ENCODE results near the gene CPSF3.
A peak's percentile ranks its signal among the peaks of the same experiment; 100 is the strongest.

The CPSF3 gene

DNA sequence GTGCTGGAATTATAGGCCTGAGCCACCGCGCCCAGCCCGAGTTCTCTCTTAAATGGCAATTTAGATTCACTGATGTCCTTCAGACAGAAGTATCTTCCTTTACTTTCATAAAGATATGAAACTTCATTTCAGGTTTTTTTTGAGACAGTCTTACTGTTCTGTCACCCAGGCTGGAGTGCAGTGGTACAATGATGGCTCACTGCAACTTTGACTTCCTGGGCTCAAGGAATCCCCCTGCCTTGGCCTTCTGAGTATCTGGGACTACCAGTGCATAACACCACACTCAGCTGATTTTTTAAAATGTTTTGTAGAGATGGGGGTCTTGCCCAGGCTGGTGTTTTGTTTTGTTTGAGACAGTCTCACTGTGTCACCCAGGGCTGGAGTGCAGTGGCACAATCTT lies 13.3 kb upstream of the CPSF3 start:
- no peak overlapping the region for H3K4me3 ChIP-seq (ENCODE audit: low read depth, low read length)
- no peak overlapping the region for H3K9ac ChIP-seq (ENCODE audit: low read depth, low read length)
- H3K27me3 ChIP-seq (ENCODE audit: control insufficient read depth, insufficient read depth, low read length), result no peaks in the 10 kb centered on the region
- peaks cover 9% of the 10 kb centered on the region; the same call in 1 of the 2 replicates for H3K36me3 ChIP-seq (ENCODE audit: control insufficient read depth, insufficient read depth, low read length)
- no peak overlapping the region for H3K27ac ChIP-seq (ENCODE audit: low read depth, low read length)
- H3K4me1 ChIP-seq (ENCODE audit: control insufficient read depth, insufficient read depth, low read length), result no peaks in the 10 kb centered on the region
- no peaks in the 10 kb centered on the region for H3K9me3 ChIP-seq (ENCODE audit: control insufficient read depth, insufficient read depth, low read length)

DNA sequence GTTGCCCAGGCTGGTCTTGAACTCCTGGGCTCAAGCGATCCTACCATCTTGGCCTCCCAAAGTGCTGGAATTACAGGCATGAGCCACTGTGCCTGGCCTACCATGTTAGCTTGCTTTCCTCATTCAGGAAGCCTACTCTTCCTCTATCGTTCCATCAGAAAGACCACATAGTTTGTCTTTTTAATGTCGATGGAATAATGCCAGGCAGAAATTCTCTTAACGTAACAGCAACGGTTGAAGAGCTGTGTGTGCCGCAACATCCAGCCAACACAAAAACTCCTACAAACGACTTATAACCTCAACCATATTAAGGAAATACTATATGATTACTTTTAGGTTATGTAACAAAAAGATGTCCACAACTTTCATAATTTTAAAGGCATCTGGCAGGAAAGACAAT lies 10.7 kb upstream of the CPSF3 start:
- peaks cover 10% of the 10 kb centered on the region; the same call in 1 of the 2 replicates for H3K36me3 ChIP-seq (ENCODE audit: control insufficient read depth, insufficient read depth, low read length)
- no peaks in the 10 kb centered on the region for H3K9me3 ChIP-seq (ENCODE audit: control insufficient read depth, insufficient read depth, low read length)
- H3K4me3 ChIP-seq (ENCODE audit: low read depth, low read length), result no peak overlapping the region
- no peaks in the 10 kb centered on the region for H3K27me3 ChIP-seq (ENCODE audit: control insufficient read depth, insufficient read depth, low read length)
- no peak overlapping the region for H3K9ac ChIP-seq (ENCODE audit: low read depth, low read length)
- H3K27ac ChIP-seq (ENCODE audit: low read depth, low read length), result no peak overlapping the region
- no peaks in the 10 kb centered on the region for H3K4me1 ChIP-seq (ENCODE audit: control insufficient read depth, insufficient read depth, low read length)

DNA sequence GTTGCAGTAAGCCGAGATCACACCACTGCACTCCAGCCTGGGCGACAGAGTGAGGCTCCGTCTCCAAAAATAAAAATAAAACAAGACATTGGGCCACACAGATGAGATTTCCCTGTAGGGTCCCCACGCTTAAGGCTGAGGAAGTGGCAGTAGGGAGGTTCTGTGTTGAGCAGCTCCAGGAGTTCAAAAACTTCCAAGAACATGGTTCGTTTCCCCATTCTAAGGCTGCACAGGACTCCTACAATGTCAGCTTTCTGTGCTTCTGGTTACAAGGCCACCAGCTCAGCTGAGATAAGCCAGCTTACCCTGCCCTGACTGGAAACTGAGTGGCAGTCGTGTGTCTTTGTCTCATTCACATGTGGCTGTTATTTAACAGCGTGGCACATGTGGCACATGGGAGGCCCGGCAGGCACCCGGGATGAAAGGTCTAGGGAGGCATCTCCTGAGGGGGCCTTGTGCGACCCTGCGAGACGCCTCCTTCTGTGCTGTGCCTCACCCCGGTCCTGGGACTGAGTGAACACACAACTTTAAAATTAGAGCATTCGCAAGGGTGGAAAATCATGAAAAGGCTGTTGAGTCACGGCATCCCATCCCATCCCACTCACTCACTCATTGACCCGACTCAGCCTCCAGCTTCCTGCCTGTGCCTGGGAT lies 7.8 kb upstream of the CPSF3 start:
- Histone ChIP-seq H3K9ac (ENCODE audit: low read depth, low read length) (no peak overlapping the region), H3K4me3 (ENCODE audit: low read depth, low read length) (no peak overlapping the region), H3K27me3 (ENCODE audit: control insufficient read depth, insufficient read depth, low read length) (no peaks in the 10 kb centered on the region), H3K27ac (ENCODE audit: low read depth, low read length) (no peak overlapping the region), H3K4me1 (ENCODE audit: control insufficient read depth, insufficient read depth, low read length) (no peaks in the 10 kb centered on the region), H3K36me3 (ENCODE audit: control insufficient read depth, insufficient read depth, low read length) (peaks cover 13% of the 10 kb centered on the region; the same call in 1 of the 2 replicates), H3K9me3 (ENCODE audit: control insufficient read depth, insufficient read depth, low read length) (no peaks in the 10 kb centered on the region)

DNA sequence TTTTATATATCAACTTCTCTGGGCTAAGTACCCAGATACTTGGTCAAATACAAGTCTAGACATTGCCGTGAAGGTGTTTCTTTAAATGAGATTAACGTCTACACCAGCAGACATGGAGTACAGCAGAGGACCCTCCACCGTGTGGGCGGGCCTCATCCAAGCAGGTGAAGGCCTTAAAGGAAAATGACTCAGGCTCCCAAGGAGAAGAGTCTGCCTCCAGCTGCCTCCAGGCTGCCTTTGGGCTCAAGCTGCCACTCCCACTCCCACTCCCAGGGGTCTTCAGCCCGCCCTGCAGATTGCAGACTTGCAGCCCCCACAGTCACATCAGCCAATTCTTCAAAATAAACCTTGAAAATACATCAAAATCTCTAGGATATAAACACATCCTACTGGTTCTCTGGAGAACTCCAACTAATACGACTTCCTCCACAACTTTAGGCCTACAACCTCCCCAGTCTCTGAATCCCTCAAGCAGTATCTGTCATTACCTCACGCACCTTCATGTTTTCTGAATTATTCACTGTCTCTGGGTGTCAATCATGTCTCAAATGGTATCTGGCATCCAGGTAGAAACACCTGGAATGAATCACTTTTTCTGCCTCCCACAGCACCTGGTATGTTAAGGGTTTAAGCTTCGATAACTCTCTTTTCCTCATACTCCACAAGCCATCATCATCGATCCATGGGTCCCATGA lies 7.0 kb upstream of the CPSF3 start:
- no peak overlapping the region for H3K27ac ChIP-seq (ENCODE audit: low read depth, low read length)
- H3K4me1 ChIP-seq (ENCODE audit: control insufficient read depth, insufficient read depth, low read length), result no peaks in the 10 kb centered on the region
- no peaks in the 10 kb centered on the region for H3K9me3 ChIP-seq (ENCODE audit: control insufficient read depth, insufficient read depth, low read length)
- H3K4me3 ChIP-seq (ENCODE audit: low read depth, low read length), result no peak overlapping the region
- peaks cover 7% of the 10 kb centered on the region; the same call in 1 of the 2 replicates for H3K36me3 ChIP-seq (ENCODE audit: control insufficient read depth, insufficient read depth, low read length)
- H3K9ac ChIP-seq (ENCODE audit: low read depth, low read length), result no peak overlapping the region
- H3K27me3 ChIP-seq (ENCODE audit: control insufficient read depth, insufficient read depth, low read length), result no peaks in the 10 kb centered on the region

DNA sequence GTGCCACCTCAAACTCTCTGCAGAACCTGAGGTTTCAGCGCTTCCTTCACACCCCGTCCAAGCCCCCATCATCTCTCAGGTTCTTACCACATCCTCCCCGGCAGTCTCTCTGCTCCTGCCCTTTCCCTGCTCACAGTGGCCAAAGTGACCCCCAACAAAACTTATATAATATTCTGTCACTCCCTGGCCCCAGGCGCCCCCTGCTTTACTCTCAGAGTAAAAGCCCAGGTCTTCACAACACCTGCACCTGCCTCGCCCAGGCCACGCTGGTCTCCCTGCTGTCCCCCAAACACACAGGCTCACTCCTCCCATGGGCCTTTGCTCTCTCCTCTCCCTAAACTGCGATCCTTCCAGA lies 6.5 kb upstream of the CPSF3 start:
- no peak overlapping the region for H3K27ac ChIP-seq (ENCODE audit: low read depth, low read length)
- no peak overlapping the region for H3K4me3 ChIP-seq (ENCODE audit: low read depth, low read length)
- H3K9ac ChIP-seq (ENCODE audit: low read depth, low read length), result no peak overlapping the region
- peaks cover 2% of the 10 kb centered on the region; the same call in 1 of the 2 replicates for H3K27me3 ChIP-seq (ENCODE audit: control insufficient read depth, insufficient read depth, low read length)
- H3K4me1 ChIP-seq (ENCODE audit: control insufficient read depth, insufficient read depth, low read length), result peaks cover 1% of the 10 kb centered on the region; the same call in 1 of the 2 replicates
- H3K36me3 ChIP-seq (ENCODE audit: control insufficient read depth, insufficient read depth, low read length), result peaks cover 7% of the 10 kb centered on the region; the same call in 1 of the 2 replicates
- no peaks in the 10 kb centered on the region for H3K9me3 ChIP-seq (ENCODE audit: control insufficient read depth, insufficient read depth, low read length)

DNA sequence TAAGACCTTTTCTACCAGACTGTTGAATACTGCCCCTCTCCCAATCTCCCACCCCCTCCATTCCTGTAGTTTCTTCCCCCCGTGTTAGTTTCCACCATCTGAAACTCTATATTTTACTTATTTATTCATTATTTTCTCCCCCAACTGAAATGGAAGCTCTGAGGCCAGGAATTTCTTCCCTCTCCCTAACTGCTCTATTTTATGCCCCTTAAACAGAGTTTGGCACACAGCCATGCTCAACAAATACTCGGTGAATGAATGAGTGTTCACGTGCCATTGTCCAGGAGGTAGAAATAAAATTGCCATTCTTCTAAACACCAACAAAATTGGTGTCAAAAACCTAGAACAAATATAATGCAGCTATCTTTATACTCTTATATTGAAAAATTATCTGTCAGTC lies 5.7 kb upstream of the CPSF3 start:
- Histone ChIP-seq H3K9ac (ENCODE audit: low read depth, low read length) (no peak overlapping the region), H3K36me3 (ENCODE audit: control insufficient read depth, insufficient read depth, low read length) (peaks cover 5% of the 10 kb centered on the region; the same call in 1 of the 2 replicates), H3K9me3 (ENCODE audit: control insufficient read depth, insufficient read depth, low read length) (no peaks in the 10 kb centered on the region), H3K4me1 (ENCODE audit: control insufficient read depth, insufficient read depth, low read length) (peaks cover 7% of the 10 kb centered on the region; the same call in 1 of the 2 replicates), H3K4me3 (ENCODE audit: low read depth, low read length) (no peak overlapping the region), H3K27me3 (ENCODE audit: control insufficient read depth, insufficient read depth, low read length) (peaks cover 7% of the 10 kb centered on the region; the same call in 1 of the 2 replicates), H3K27ac (ENCODE audit: low read depth, low read length) (no peak overlapping the region)

DNA sequence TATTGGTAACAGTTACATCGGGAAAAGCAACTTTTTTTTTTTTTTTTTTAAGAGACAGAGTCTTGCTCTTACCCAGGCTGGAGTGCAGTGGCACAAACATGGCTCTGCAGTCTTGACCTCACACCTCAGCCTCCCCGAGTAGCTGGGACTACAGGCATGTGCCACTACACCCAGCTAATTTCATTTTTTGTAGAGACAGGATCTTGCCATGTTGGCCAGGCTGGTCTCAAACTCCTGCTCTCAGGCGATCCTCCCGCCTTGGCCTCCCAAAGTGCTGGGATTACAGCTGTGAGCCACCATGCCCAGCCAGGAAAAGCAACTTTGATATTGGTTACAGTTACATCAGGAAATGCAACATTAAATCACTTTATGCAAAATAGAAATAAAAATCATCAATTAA lies 4.7 kb upstream of the CPSF3 start:
- H3K4me1 ChIP-seq (ENCODE audit: control insufficient read depth, insufficient read depth, low read length), result peaks cover 7% of the 10 kb centered on the region; the same call in 1 of the 2 replicates
- H3K9me3 ChIP-seq (ENCODE audit: control insufficient read depth, insufficient read depth, low read length), result no peaks in the 10 kb centered on the region
- no peak overlapping the region for H3K9ac ChIP-seq (ENCODE audit: low read depth, low read length)
- H3K4me3 ChIP-seq (ENCODE audit: low read depth, low read length), result no peak overlapping the region
- H3K27ac ChIP-seq (ENCODE audit: low read depth, low read length), result no peak overlapping the region
- peaks cover 5% of the 10 kb centered on the region; the same call in 1 of the 2 replicates for H3K36me3 ChIP-seq (ENCODE audit: control insufficient read depth, insufficient read depth, low read length)
- H3K27me3 ChIP-seq (ENCODE audit: control insufficient read depth, insufficient read depth, low read length), result peaks cover 7% of the 10 kb centered on the region; the same call in 1 of the 2 replicates

DNA sequence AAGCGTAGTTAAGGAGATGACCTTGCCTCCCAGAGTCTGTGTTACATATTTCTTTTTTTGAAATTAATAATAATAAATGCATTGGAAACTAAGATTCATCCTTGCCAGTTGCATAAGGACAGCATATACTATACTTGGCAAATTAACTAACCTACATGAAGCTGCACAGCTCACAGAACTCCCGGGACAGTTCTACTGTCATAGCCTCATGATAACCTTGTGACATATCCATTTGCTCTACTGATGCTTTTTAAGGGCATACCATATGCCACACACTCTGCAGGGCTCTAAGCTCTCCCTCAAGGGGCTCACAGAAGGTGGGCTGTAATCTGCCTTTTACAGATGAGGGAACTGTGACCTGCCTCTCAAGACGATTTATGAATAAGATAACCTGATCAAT lies 3.9 kb upstream of the CPSF3 start:
- no peak overlapping the region for H3K4me3 ChIP-seq (ENCODE audit: low read depth, low read length)
- peaks cover 5% of the 10 kb centered on the region; the same call in 1 of the 2 replicates for H3K36me3 ChIP-seq (ENCODE audit: control insufficient read depth, insufficient read depth, low read length)
- H3K9ac ChIP-seq (ENCODE audit: low read depth, low read length), result no peak overlapping the region
- H3K9me3 ChIP-seq (ENCODE audit: control insufficient read depth, insufficient read depth, low read length), result no peaks in the 10 kb centered on the region
- H3K27me3 ChIP-seq (ENCODE audit: control insufficient read depth, insufficient read depth, low read length), result peaks cover 7% of the 10 kb centered on the region; the same call in 1 of the 2 replicates
- no peak overlapping the region for H3K27ac ChIP-seq (ENCODE audit: low read depth, low read length)
- peaks cover 10% of the 10 kb centered on the region for H3K4me1 ChIP-seq (ENCODE audit: control insufficient read depth, insufficient read depth, low read length)

DNA sequence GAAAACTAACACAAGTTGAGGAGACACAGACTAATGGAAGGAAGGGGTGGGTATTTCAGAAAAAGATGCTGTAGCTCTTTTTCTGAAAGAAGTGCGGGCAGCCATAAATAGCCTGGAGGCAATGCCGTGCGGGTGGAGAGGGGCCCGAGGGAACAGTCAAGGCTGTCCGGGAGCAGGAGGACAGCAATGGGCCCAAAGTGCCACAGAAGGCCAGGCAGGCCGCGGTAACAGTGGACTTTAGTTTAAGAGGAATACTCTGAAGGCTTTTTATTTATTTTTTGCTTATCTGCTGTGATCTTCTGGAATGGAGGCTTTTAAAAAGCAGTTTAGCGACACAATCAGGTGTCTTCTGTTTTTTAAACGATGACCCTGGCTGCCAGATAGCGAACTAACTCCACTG lies 3.0 kb upstream of the CPSF3 start:
- Histone ChIP-seq H3K27ac (ENCODE audit: low read depth, low read length) (no peak overlapping the region), H3K27me3 (ENCODE audit: control insufficient read depth, insufficient read depth, low read length) (peaks cover 7% of the 10 kb centered on the region; the same call in 1 of the 2 replicates), H3K4me3 (ENCODE audit: low read depth, low read length) (no peak overlapping the region), H3K9ac (ENCODE audit: low read depth, low read length) (no peak overlapping the region), H3K36me3 (ENCODE audit: control insufficient read depth, insufficient read depth, low read length) (peaks cover 5% of the 10 kb centered on the region; the same call in 1 of the 2 replicates), H3K9me3 (ENCODE audit: control insufficient read depth, insufficient read depth, low read length) (no peaks in the 10 kb centered on the region), H3K4me1 (ENCODE audit: control insufficient read depth, insufficient read depth, low read length) (peaks cover 14% of the 10 kb centered on the region)

DNA sequence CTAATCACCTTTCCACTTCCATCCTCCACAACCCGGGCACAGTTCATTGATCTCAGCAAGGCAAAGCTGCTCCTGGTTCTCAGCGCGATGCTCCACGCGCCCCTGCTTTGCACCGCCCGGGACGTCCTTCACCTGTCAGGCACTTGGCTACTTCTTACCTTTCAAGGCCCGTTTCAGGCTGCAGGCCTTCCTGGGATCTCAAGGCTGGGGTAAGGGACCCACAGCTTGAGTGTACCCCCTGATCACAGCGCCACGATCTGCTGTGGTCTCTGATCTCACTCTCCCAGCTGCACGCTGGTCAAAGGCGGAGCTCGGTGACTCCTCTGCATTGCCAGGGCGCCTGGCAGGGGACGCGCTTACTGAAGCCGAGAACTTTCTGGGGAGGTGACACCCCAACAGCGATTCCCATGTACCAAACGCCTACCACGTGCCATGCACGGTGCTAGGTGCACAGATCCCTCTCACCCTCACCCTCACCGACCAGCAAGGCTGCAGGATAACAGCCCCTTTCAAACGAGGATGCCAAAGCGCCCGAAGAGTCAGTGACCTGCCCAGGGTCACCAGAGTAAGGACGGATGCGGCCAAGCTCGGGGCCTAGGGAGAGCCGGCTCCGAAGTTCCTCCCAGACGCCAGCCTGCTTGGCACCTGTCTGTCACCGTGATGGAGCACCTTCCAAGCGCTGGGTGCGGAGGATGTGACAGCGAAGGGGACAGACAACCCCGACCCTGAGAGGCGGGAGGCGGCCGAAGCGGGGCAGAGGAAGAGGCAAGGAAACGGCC lies 944 bp upstream of the CPSF3 start:
- no peaks in the 10 kb centered on the region for H3K9me3 ChIP-seq (ENCODE audit: control insufficient read depth, insufficient read depth, low read length)
- peaks cover 7% of the 10 kb centered on the region; the same call in 1 of the 2 replicates for H3K27me3 ChIP-seq (ENCODE audit: control insufficient read depth, insufficient read depth, low read length)
- H3K4me3 ChIP-seq (ENCODE audit: low read depth, low read length), result peak overlapping the region; percentile 99
- H3K4me1 ChIP-seq (ENCODE audit: control insufficient read depth, insufficient read depth, low read length), result peaks cover 14% of the 10 kb centered on the region
- H3K27ac ChIP-seq (ENCODE audit: low read depth, low read length), result no peak overlapping the region
- H3K9ac ChIP-seq (ENCODE audit: low read depth, low read length), result no peak overlapping the region
- H3K36me3 ChIP-seq (ENCODE audit: control insufficient read depth, insufficient read depth, low read length), result peaks cover 8% of the 10 kb centered on the region; the same call in 1 of the 2 replicates

Measured in HUES48 (cell line).